Measurements from ENCODE around the gene PPP1CB.
"Not testable (repeated sequence)": the region's sequence is repeated elsewhere in the genome, so short reads cannot be mapped to it uniquely, and the experiment has no call there.

PPP1CB gene

GRCh38 chr2:28779001-28779400, 27.4 kb downstream of the PPP1CB start:
- TF ChIP-seq ISL1 (CRISPR knock-in tag; IDR thresholded peaks at IDR 0.05) (no peak), RARB (CRISPR knock-in tag; IDR thresholded peaks at IDR 0.05) (no peak), ESRRG (CRISPR knock-in tag; IDR thresholded peaks at IDR 0.05) (no peak), SNAI2 (CRISPR knock-in tag; IDR thresholded peaks at IDR 0.05) (no peak), OSR1 (CRISPR knock-in tag; IDR thresholded peaks at IDR 0.05) (no peak), POU6F1 (CRISPR knock-in tag; IDR thresholded peaks at IDR 0.05; ENCODE audit: borderline replicate concordance, low read depth) (no peak), ZNF565 (CRISPR knock-in tag; conservative IDR thresholded peaks at IDR 0.05; ENCODE audit: low read depth) (no peak), GLIS3 (CRISPR knock-in tag; IDR thresholded peaks at IDR 0.05) (no peak), PATZ1 (CRISPR knock-in tag; IDR thresholded peaks at IDR 0.05; ENCODE audit: borderline replicate concordance) (no peak), TOX (CRISPR knock-in tag; IDR thresholded peaks at IDR 0.05; ENCODE audit: borderline replicate concordance) (no peak), ZNF70 (CRISPR knock-in tag; IDR thresholded peaks at IDR 0.05) (no peak), ZC3H10 (CRISPR knock-in tag; IDR thresholded peaks at IDR 0.05) (no peak), BACH2 (CRISPR knock-in tag; IDR thresholded peaks at IDR 0.05; ENCODE audit: borderline replicate concordance) (no peak), TCF4 (CRISPR knock-in tag; IDR thresholded peaks at IDR 0.05; ENCODE audit: borderline replicate concordance) (no peak)
- TF ChIP-seq, protein P1, sequence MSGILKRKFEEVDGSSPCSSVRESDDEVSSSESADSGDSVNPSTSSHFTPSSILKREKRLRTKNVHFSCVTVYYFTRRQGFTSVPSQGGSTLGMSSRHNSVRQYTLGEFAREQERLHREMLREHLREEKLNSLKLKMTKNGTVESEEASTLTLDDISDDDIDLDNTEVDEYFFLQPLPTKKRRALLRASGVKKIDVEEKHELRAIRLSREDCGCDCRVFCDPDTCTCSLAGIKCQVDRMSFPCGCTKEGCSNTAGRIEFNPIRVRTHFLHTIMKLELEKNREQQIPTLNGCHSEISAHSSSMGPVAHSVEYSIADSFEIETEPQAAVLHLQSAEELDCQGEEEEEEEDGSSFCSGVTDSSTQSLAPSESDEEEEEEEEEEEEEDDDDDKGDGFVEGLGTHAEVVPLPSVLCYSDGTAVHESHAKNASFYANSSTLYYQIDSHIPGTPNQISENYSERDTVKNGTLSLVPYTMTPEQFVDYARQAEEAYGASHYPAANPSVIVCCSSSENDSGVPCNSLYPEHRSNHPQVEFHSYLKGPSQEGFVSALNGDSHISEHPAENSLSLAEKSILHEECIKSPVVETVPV (CRISPR knock-in tag; IDR thresholded peaks at IDR 0.05), result no peak
- peak; percentile 66; the same call in 2 of the 3 replicates for ATAC-seq

DNA sequence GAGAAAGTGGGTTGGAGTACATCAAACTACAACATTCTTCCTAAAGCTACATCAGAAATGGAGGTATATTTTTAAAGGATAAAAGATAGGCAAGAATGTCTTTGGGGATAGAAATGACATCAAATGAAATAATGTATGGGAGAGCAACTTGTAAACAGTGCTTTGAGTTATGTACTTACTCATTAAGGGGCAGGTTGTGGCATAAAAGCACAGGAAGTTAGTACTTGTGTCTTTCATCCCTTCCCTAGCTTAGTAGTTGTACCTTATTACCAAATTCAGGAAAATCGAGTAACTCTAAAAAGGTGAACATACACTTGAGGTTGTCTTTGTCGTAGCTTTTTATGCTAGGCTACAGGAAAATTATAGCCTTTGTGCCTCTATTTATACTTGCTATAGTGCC, 28.9 kb downstream of the PPP1CB start:
- TF ChIP-seq ZFP30 (CRISPR knock-in tag; IDR thresholded peaks at IDR 0.05), result no peak
- no peak for TF ChIP-seq ZNF70 (CRISPR knock-in tag; IDR thresholded peaks at IDR 0.05)
- no peak for TF ChIP-seq ZFP3 (CRISPR knock-in tag; IDR thresholded peaks at IDR 0.05)
- no peak for TF ChIP-seq TOX (CRISPR knock-in tag; IDR thresholded peaks at IDR 0.05; ENCODE audit: borderline replicate concordance)
- no peak for TF ChIP-seq ZNF565 (CRISPR knock-in tag; conservative IDR thresholded peaks at IDR 0.05; ENCODE audit: low read depth)
- TF ChIP-seq CSDC2 (CRISPR knock-in tag; IDR thresholded peaks at IDR 0.05), result no peak
- TF ChIP-seq, protein P2, sequence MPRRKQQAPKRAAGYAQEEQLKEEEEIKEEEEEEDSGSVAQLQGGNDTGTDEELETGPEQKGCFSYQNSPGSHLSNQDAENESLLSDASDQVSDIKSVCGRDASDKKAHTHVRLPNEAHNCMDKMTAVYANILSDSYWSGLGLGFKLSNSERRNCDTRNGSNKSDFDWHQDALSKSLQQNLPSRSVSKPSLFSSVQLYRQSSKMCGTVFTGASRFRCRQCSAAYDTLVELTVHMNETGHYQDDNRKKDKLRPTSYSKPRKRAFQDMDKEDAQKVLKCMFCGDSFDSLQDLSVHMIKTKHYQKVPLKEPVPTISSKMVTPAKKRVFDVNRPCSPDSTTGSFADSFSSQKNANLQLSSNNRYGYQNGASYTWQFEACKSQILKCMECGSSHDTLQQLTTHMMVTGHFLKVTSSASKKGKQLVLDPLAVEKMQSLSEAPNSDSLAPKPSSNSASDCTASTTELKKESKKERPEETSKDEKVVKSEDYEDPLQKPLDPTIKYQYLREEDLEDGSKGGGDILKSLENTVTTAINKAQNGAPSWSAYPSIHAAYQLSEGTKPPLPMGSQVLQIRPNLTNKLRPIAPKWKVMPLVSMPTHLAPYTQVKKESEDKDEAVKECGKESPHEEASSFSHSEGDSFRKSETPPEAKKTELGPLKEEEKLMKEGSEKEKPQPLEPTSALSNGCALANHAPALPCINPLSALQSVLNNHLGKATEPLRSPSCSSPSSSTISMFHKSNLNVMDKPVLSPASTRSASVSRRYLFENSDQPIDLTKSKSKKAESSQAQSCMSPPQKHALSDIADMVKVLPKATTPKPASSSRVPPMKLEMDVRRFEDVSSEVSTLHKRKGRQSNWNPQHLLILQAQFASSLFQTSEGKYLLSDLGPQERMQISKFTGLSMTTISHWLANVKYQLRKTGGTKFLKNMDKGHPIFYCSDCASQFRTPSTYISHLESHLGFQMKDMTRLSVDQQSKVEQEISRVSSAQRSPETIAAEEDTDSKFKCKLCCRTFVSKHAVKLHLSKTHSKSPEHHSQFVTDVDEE (CRISPR knock-in tag; IDR thresholded peaks at IDR 0.05), result no peak
- no peak for TF ChIP-seq TCF4 (CRISPR knock-in tag; IDR thresholded peaks at IDR 0.05; ENCODE audit: borderline replicate concordance)
- no peak for TF ChIP-seq ZC3H10 (CRISPR knock-in tag; IDR thresholded peaks at IDR 0.05)
- TF ChIP-seq ZNF8 (CRISPR knock-in tag; IDR thresholded peaks at IDR 0.05), result no peak
- no peak for TF ChIP-seq BACH2 (CRISPR knock-in tag; IDR thresholded peaks at IDR 0.05; ENCODE audit: borderline replicate concordance)
- no peak for TF ChIP-seq PPARA (CRISPR knock-in tag; IDR thresholded peaks at IDR 0.05; ENCODE audit: borderline replicate concordance)
- no peak for TF ChIP-seq ESRRG (CRISPR knock-in tag; IDR thresholded peaks at IDR 0.05)
- no peak for TF ChIP-seq SNAI2 (CRISPR knock-in tag; IDR thresholded peaks at IDR 0.05)
- no peak for TF ChIP-seq PATZ1 (CRISPR knock-in tag; IDR thresholded peaks at IDR 0.05; ENCODE audit: borderline replicate concordance)
- ATAC-seq, result no peak

DNA sequence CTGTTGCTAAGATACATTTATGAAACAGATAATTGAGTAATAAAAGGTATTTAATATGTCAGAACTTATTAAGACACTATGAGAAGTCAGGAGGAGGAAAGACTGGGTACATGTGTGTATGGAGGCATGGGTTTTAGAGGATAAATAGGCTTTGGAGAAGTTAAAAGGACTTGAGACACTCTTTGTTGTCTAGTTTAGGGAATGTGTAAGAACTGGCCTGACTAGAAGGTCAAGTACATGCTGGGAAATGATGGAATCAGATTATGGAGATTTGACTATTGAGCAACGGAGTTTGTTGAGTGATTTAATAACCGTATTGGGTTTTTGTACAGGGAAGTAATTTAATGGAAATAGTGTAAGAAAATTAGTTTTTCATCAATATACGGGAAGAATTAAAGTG, 30.8 kb downstream of the PPP1CB start:
- ATAC-seq, result no peak
- no peak for TF ChIP-seq BACH2 (CRISPR knock-in tag; IDR thresholded peaks at IDR 0.05; ENCODE audit: borderline replicate concordance)
- TF ChIP-seq PPARA (CRISPR knock-in tag; IDR thresholded peaks at IDR 0.05; ENCODE audit: borderline replicate concordance), result no peak

DNA sequence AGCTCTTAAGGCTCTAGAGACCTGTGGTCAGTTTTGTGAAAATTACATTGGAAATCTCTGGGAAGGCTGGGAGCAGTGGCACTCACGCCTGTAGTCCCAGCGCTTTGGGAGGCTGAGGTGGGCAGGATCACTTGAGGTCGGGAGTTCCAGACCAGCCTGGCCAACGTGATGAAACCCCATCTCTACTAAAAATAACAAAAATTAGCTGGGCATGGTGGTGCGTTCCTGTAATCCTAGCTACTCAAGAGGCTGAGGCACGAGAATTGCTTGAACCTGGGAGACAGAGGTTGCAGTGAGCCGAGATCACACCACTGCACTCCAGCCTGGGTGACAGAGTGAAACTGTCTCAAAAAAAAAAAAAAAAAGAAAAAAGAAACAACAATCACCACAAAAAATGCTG, 32.9 kb downstream of the PPP1CB start:
- not testable (repeated sequence) for ATAC-seq

Measured in SK-N-SH treated with all-trans-retinoic acid at 6 μM for 48 hours (cell line).